ENCODE results near the gene CALY. TPM values are rescaled to one million over a fixed set of nuclear protein-coding genes. Genes with fewer than 3 reads are reported as not detected.

CALY gene
- total RNA-seq, 1 experiment from 2014 or later = not detected

- no peak for DNase-seq (ENCODE audit: low spot score)
- H3K27ac ChIP-seq (ENCODE audit: low read depth, low read length, poor library complexity, severe bottlenecking) = no peak overlapping the region
- no peaks in the 10 kb centered on the region for H3K9me3 ChIP-seq (ENCODE audit: low read depth, low read length, poor library complexity, severe bottlenecking)
- no TSS peak for BruUV-seq (replicated peaks)
- no peak overlapping the region for H3K4me3 ChIP-seq (ENCODE audit: low read depth, low read length, poor library complexity, severe bottlenecking)
- no peak for TF ChIP-seq CTCF (conservative IDR thresholded peaks at IDR 0.05; ENCODE audit: low read depth, low read length)
- no peak for TF ChIP-seq EZH2 (IDR thresholded peaks at IDR 0.05; ENCODE audit: borderline replicate concordance, low read depth, low read length, poor library complexity, severe bottlenecking)
- CTCF ChIA-PET = interaction anchor here (1.2 kb wide), 1 partner anchor 21 kb away, joined by 6 read pairs; no protein-coding TSS in a partner anchor
- intact Hi-C loops (cut with micrococcal nuclease; ENCODE audit: unreplicated experiment) = no loop called here
- no peaks in the 10 kb centered on the region for H3K27me3 ChIP-seq (replicated peaks; ENCODE audit: insufficient read depth, low read depth, low read length, poor library complexity)
- H3K4me1 ChIP-seq (ENCODE audit: insufficient read depth, low read length, poor library complexity, severe bottlenecking) = peaks cover 6% of the 10 kb centered on the region
- POLR2A ChIA-PET (ENCODE audit: low non-redundant PET) = no interaction called here
- no peaks in the 10 kb centered on the region for H3K36me3 ChIP-seq (ENCODE audit: insufficient read depth, low read length, poor library complexity, severe bottlenecking)
Observed at GRCh38 chr10:133350283-133350949, 13.7 kb upstream of the CALY start.

GRCh38 chr10:133349577-133350011 lies 12.9 kb upstream of the CALY start:
- BruUV-seq (replicated peaks) = no TSS peak
- no peak overlapping the region for H3K27ac ChIP-seq (ENCODE audit: low read depth, low read length, poor library complexity, severe bottlenecking)
- intact Hi-C loops (cut with micrococcal nuclease; ENCODE audit: unreplicated experiment) = no loop called here

GRCh38 chr10:133349160-133349568 lies 12.5 kb upstream of the CALY start:
- CTCF ChIA-PET = no interaction called here
- DNase-seq (ENCODE audit: low spot score) = no peak

More at GRCh38 chr10:133349577-133350011, 12.9 kb upstream of the CALY start:
- Histone ChIP-seq H3K27me3 (replicated peaks; ENCODE audit: insufficient read depth, low read depth, low read length, poor library complexity) (no peaks in the 10 kb centered on the region), H3K4me3 (ENCODE audit: low read depth, low read length, poor library complexity, severe bottlenecking) (no peak overlapping the region), H3K9me3 (ENCODE audit: low read depth, low read length, poor library complexity, severe bottlenecking) (no peaks in the 10 kb centered on the region), H3K4me1 (ENCODE audit: insufficient read depth, low read length, poor library complexity, severe bottlenecking) (peaks cover 6% of the 10 kb centered on the region), H3K36me3 (ENCODE audit: insufficient read depth, low read length, poor library complexity, severe bottlenecking) (no peaks in the 10 kb centered on the region)
- ChIA-PET POLR2A (ENCODE audit: low non-redundant PET) (no interaction called here), CTCF (no interaction called here)
- TF ChIP-seq EZH2 (IDR thresholded peaks at IDR 0.05; ENCODE audit: borderline replicate concordance, low read depth, low read length, poor library complexity, severe bottlenecking) = no peak
- no peak for TF ChIP-seq CTCF (conservative IDR thresholded peaks at IDR 0.05; ENCODE audit: low read depth, low read length)
- DNase-seq (ENCODE audit: low spot score) = no peak

More at GRCh38 chr10:133349160-133349568, 12.5 kb upstream of the CALY start:
- no peak overlapping the region for H3K4me3 ChIP-seq (ENCODE audit: low read depth, low read length, poor library complexity, severe bottlenecking)
- no peaks in the 10 kb centered on the region for H3K36me3 ChIP-seq (ENCODE audit: insufficient read depth, low read length, poor library complexity, severe bottlenecking)
- H3K27me3 ChIP-seq (replicated peaks; ENCODE audit: insufficient read depth, low read depth, low read length, poor library complexity) = no peaks in the 10 kb centered on the region
- intact Hi-C loops (cut with micrococcal nuclease; ENCODE audit: unreplicated experiment) = no loop called here
- no peak for TF ChIP-seq CTCF (conservative IDR thresholded peaks at IDR 0.05; ENCODE audit: low read depth, low read length)
- TF ChIP-seq EZH2 (IDR thresholded peaks at IDR 0.05; ENCODE audit: borderline replicate concordance, low read depth, low read length, poor library complexity, severe bottlenecking) = no peak
- no peaks in the 10 kb centered on the region for H3K9me3 ChIP-seq (ENCODE audit: low read depth, low read length, poor library complexity, severe bottlenecking)
- no peak overlapping the region for H3K27ac ChIP-seq (ENCODE audit: low read depth, low read length, poor library complexity, severe bottlenecking)
- peaks cover 6% of the 10 kb centered on the region for H3K4me1 ChIP-seq (ENCODE audit: insufficient read depth, low read length, poor library complexity, severe bottlenecking)
- BruUV-seq (replicated peaks) = no TSS peak
- POLR2A ChIA-PET (ENCODE audit: low non-redundant PET) = no interaction called here
